Measurements from ENCODE around the gene FAM13C.

Gene FAM13C

DNA sequence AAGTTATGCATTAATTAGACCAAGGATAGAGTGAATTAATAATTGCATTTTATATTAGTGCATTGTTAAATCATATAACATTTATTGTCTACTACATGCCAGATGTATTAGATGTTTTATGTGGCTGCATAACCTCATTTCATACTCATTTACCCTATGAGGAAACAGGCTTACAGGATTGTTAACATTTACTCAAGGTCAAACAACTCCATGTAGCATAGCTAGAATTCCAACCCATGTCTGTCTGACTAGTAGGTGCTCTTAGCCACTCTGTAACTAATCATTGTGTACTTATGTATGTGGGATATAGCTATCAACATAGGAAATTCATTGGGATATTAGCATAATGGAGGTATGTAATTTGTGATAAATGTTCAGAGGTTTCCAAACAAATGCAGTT, 139.6 kb downstream of the FAM13C start:
- Histone ChIP-seq H3K4me1 (ENCODE audit: low read length) (no peaks in the 10 kb centered on the region), H3K9ac (ENCODE audit: low read length) (no peak overlapping the region), H3K36me3 (replicated peaks; ENCODE audit: insufficient read depth, low read length) (no peaks in the 10 kb centered on the region), H3F3A (ENCODE audit: insufficient read depth, low read length) (no peaks in the 10 kb centered on the region), H3K27ac (ENCODE audit: low read length) (no peak overlapping the region), H3K27me3 (replicated peaks; ENCODE audit: insufficient read depth, low read length) (no peaks in the 10 kb centered on the region), H4K20me1 (ENCODE audit: insufficient read depth, low read length) (no peaks in the 10 kb centered on the region), H3K79me2 (ENCODE audit: low read length) (no peaks in the 10 kb centered on the region), H2AFZ (ENCODE audit: low read length) (no peak overlapping the region), H3K9me2 (replicated peaks; ENCODE audit: insufficient read depth, low read length) (no peaks in the 10 kb centered on the region), H3K9me3 (replicated peaks; ENCODE audit: insufficient read depth, low read length) (no peaks in the 10 kb centered on the region), H3K4me3 (ENCODE audit: low read length) (no peak overlapping the region), H3K4me2 (ENCODE audit: low read depth, low read length) (no peak overlapping the region)
- no peak for DNase-seq
- TF ChIP-seq, protein P1, sequence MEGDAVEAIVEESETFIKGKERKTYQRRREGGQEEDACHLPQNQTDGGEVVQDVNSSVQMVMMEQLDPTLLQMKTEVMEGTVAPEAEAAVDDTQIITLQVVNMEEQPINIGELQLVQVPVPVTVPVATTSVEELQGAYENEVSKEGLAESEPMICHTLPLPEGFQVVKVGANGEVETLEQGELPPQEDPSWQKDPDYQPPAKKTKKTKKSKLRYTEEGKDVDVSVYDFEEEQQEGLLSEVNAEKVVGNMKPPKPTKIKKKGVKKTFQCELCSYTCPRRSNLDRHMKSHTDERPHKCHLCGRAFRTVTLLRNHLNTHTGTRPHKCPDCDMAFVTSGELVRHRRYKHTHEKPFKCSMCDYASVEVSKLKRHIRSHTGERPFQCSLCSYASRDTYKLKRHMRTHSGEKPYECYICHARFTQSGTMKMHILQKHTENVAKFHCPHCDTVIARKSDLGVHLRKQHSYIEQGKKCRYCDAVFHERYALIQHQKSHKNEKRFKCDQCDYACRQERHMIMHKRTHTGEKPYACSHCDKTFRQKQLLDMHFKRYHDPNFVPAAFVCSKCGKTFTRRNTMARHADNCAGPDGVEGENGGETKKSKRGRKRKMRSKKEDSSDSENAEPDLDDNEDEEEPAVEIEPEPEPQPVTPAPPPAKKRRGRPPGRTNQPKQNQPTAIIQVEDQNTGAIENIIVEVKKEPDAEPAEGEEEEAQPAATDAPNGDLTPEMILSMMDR (IDR thresholded peaks at IDR 0.05; ENCODE audit: low read length), result no peak
- TF ChIP-seq EZH2 (optimal IDR thresholded peaks at IDR 0.05; ENCODE audit: low read depth, low read length), result no peak
- no peak for TF ChIP-seq EZH2phosphoT487 (IDR thresholded peaks at IDR 0.05; ENCODE audit: low read length)

DNA sequence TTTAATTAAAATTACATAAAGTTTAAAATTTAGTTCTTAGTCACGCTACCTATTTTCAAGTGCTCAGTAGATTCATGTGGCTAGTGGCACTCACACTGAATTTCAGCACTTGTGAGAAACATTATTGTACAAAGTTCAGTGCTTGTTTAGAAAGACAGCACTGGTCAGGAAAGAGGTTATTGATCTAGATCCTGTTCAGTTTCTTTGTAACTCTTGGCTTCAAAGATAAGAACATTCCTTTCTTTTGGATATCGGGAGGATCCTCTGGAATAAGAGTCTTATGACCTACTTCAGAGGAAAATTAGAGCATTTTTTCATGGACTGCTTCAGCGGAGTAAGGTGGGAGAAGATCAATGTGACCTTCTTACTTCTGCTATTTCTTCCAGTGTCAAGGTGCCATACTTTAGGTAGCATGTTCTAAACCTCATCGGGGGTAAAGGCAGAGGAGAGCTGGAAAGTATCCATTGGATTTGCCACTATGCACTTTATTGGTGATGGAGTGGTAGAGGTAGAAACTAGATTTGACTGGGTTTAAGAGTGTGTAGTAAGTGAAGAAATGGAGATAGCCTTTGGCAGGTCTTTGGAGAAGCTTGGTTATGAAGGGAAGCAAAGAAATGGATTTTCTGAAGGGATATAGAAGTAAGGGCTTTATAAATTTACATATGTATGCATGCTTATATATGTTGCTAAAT, 146.0 kb downstream of the FAM13C start:
- H3F3A ChIP-seq (ENCODE audit: insufficient read depth, low read length), result no peaks in the 10 kb centered on the region
- TF ChIP-seq EZH2phosphoT487 (IDR thresholded peaks at IDR 0.05; ENCODE audit: low read length), result no peak
- TF ChIP-seq EZH2 (optimal IDR thresholded peaks at IDR 0.05; ENCODE audit: low read depth, low read length), result no peak
- TF ChIP-seq, protein P1 (IDR thresholded peaks at IDR 0.05; ENCODE audit: low read length), result no peak
- no peak overlapping the region for H3K27ac ChIP-seq (ENCODE audit: low read length)
- no peaks in the 10 kb centered on the region for H3K4me1 ChIP-seq (ENCODE audit: low read length)
- no peaks in the 10 kb centered on the region for H3K36me3 ChIP-seq (replicated peaks; ENCODE audit: insufficient read depth, low read length)
- no peak overlapping the region for H2AFZ ChIP-seq (ENCODE audit: low read length)
- no peak overlapping the region for H3K4me3 ChIP-seq (ENCODE audit: low read length)
- H3K79me2 ChIP-seq (ENCODE audit: low read length), result no peaks in the 10 kb centered on the region
- H3K27me3 ChIP-seq (replicated peaks; ENCODE audit: insufficient read depth, low read length), result no peaks in the 10 kb centered on the region
- no peaks in the 10 kb centered on the region for H4K20me1 ChIP-seq (ENCODE audit: insufficient read depth, low read length)
- no peaks in the 10 kb centered on the region for H3K9me3 ChIP-seq (replicated peaks; ENCODE audit: insufficient read depth, low read length)
- no peak for DNase-seq
- H3K9ac ChIP-seq (ENCODE audit: low read length), result no peak overlapping the region
- no peaks in the 10 kb centered on the region for H3K9me2 ChIP-seq (replicated peaks; ENCODE audit: insufficient read depth, low read length)
- no peak overlapping the region for H3K4me2 ChIP-seq (ENCODE audit: low read depth, low read length)

DNA sequence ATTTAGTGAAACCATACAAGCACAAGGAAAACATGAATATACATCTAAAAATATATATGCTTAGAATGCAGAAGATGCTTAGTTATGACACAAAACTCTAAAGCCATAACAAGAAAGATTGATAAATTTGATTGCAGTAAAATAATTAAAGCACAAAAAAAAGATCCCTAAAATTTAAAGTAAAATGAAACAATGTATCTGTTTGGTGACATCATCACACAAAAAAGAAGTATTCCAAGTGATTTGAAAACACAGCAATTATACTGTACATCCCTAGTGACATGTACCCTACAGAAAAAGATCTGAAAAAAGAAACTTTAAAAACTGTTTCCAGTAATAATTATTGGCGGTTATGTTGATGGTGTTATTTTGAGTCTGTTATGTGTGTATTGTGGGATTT, 148.2 kb downstream of the FAM13C start:
- Histone ChIP-seq H3F3A (ENCODE audit: insufficient read depth, low read length) (no peaks in the 10 kb centered on the region), H3K4me3 (ENCODE audit: low read length) (no peak overlapping the region), H3K27me3 (replicated peaks; ENCODE audit: insufficient read depth, low read length) (no peaks in the 10 kb centered on the region), H2AFZ (ENCODE audit: low read length) (no peak overlapping the region), H3K36me3 (replicated peaks; ENCODE audit: insufficient read depth, low read length) (no peaks in the 10 kb centered on the region), H3K4me1 (ENCODE audit: low read length) (no peaks in the 10 kb centered on the region), H3K4me2 (ENCODE audit: low read depth, low read length) (no peak overlapping the region), H3K27ac (ENCODE audit: low read length) (no peak overlapping the region), H3K9me2 (replicated peaks; ENCODE audit: insufficient read depth, low read length) (no peaks in the 10 kb centered on the region), H3K9me3 (replicated peaks; ENCODE audit: insufficient read depth, low read length) (no peaks in the 10 kb centered on the region), H4K20me1 (ENCODE audit: insufficient read depth, low read length) (no peaks in the 10 kb centered on the region), H3K9ac (ENCODE audit: low read length) (no peak overlapping the region), H3K79me2 (ENCODE audit: low read length) (no peaks in the 10 kb centered on the region)
- TF ChIP-seq, protein P1 (IDR thresholded peaks at IDR 0.05; ENCODE audit: low read length), result no peak
- DNase-seq, result no peak

Data from MM.1S (cell line).